WTC11 (cell line): ENCODE data around the gene ZSWIM6. TPM values are rescaled to one million over a fixed set of nuclear protein-coding genes. Genes with fewer than 3 reads are reported as not detected.

Experiments used
- ATAC-seq: fragments of 200-7000 bp; cut with Tn5 transposase; 2 replicates; pipeline ENCODE4 v1.10.0; 2021; ENCODE audit warnings: mild to moderate bottlenecking, moderate library complexity
- CTCF ChIA-PET: fragments of 300-600 bp; sonication (Branson Sonifier 250); formaldehyde crosslinking; loops from one replicate; lab custom pipeline; 2021; ENCODE audit warnings: antibody characterized with exemption; lab: Charles Lee
- POLR2A ChIA-PET: fragments of 350-600 bp; sonication (Branson Sonifier 250); formaldehyde crosslinking; loops from one replicate; lab custom pipeline; 2021; ENCODE audit warnings: antibody characterized with exemption; lab: Charles Lee
- DNase-seq: peaks from one replicate; pipeline ENCODE4 v3.0.0; 2021; ENCODE audit warnings: low spot score
- H3K27ac Mint-ChIP-seq: 2 replicates; pipeline ENCODE4 v1.8.0; 2021; ENCODE audit warnings: mixed read lengths
- H3K27me3 Mint-ChIP-seq: 2 replicates; pipeline ENCODE4 v1.8.0; 2021; ENCODE audit warnings: low read depth, mild to moderate bottlenecking, moderate library complexity, mixed read lengths
- H3K36me3 Mint-ChIP-seq: 2 replicates; pipeline ENCODE4 v1.8.0; 2021; ENCODE audit warnings: mixed read lengths
- H3K4me1 Mint-ChIP-seq: 2 replicates; pipeline ENCODE4 v1.8.0; 2022; ENCODE audit warnings: mixed read lengths
- H3K4me3 Mint-ChIP-seq: 2 replicates; pipeline ENCODE4 v1.8.0; 2021; ENCODE audit warnings: mild to moderate bottlenecking, moderate library complexity, mixed read lengths
- H3K9me3 Mint-ChIP-seq: 2 replicates; pipeline ENCODE4 v1.8.0; 2021; ENCODE audit warnings: mixed read lengths
- CBFB ChIP-seq: sonication (generic); formaldehyde crosslinking; IDR thresholded peaks from 2 replicates; pipeline ENCODE4 v1.8.1; 2022; ENCODE audit warnings: mild to moderate bottlenecking, low read depth, missing genetic modification reagents
- EMX1 ChIP-seq: fragments of 250-450 bp; sonication (Bioruptor Pico); IDR thresholded peaks from 2 replicates; pipeline ENCODE4 v1.8.0; 2021; ENCODE audit warnings: mild to moderate bottlenecking
- ESRRA ChIP-seq: sonication (generic); formaldehyde crosslinking; IDR thresholded peaks from 2 replicates; pipeline ENCODE4 v1.8.1; 2022; ENCODE audit warnings: mild to moderate bottlenecking, missing genetic modification reagents, borderline replicate concordance
- FOXJ3 ChIP-seq: sonication (generic); formaldehyde crosslinking; IDR thresholded peaks from 2 replicates; pipeline ENCODE4 v1.9.0; 2021; ENCODE audit warnings: missing genetic modification reagents, mild to moderate bottlenecking, borderline replicate concordance
- NFE2L1 ChIP-seq: sonication (generic); formaldehyde crosslinking; IDR thresholded peaks from 2 replicates; pipeline ENCODE4 v1.8.1; 2023; ENCODE audit warnings: missing genetic modification reagents
- NFYB ChIP-seq: sonication (generic); formaldehyde crosslinking; conservative IDR thresholded peaks from 2 replicates; pipeline ENCODE4 v1.8.0; 2022; ENCODE audit warnings: low read depth, missing genetic modification reagents
- SMAD3 ChIP-seq: sonication (generic); formaldehyde crosslinking; IDR thresholded peaks from 2 replicates; pipeline ENCODE4 v1.8.0; 2022; ENCODE audit warnings: missing genetic modification reagents, mild to moderate bottlenecking, borderline replicate concordance
- SOX15 ChIP-seq: fragments of 250-450 bp; sonication (Bioruptor Pico); IDR thresholded peaks from 2 replicates; pipeline ENCODE4 v1.9.0; 2021; ENCODE audit warnings: mild to moderate bottlenecking
- ZNF219 ChIP-seq: sonication (generic); formaldehyde crosslinking; IDR thresholded peaks from 2 replicates; pipeline ENCODE4 v1.8.0; 2023; ENCODE audit warnings: missing genetic modification reagents, mild to moderate bottlenecking, borderline replicate concordance
- ZNF232 ChIP-seq: sonication (generic); formaldehyde crosslinking; IDR thresholded peaks from 2 replicates; pipeline ENCODE4 v1.8.0; 2022; ENCODE audit warnings: mild to moderate bottlenecking, missing genetic modification reagents
- ZNF263 ChIP-seq: sonication (generic); formaldehyde crosslinking; IDR thresholded peaks from 2 replicates; pipeline ENCODE4 v1.8.1; 2022; ENCODE audit warnings: low read depth, mild to moderate bottlenecking, moderate library complexity, missing genetic modification reagents
- ZNF396 ChIP-seq: fragments of 250-450 bp; sonication (Bioruptor Pico); IDR thresholded peaks from 2 replicates; pipeline ENCODE4 v1.8.0; 2021; ENCODE audit warnings: mild to moderate bottlenecking, moderate library complexity, borderline replicate concordance
- ZNF671 ChIP-seq: fragments of 250-450 bp; sonication (Bioruptor Pico); IDR thresholded peaks from 2 replicates; pipeline ENCODE4 v1.8.0; 2021; ENCODE audit warnings: mild to moderate bottlenecking
- total RNA-seq: library from RNA; stranded (reverse); gene quantifications from 3 replicates; pipeline ENCODE4 v1.2.3, GENCODE V29; 2021
- TF ChIP-seq, protein P1 (sequence below): fragments of 250-450 bp; sonication (Bioruptor Pico); IDR thresholded peaks from 2 replicates; pipeline ENCODE4 v1.8.0; 2021; ENCODE audit warnings: mild to moderate bottlenecking
- TF ChIP-seq, protein P2 (sequence below): sonication (generic); formaldehyde crosslinking; IDR thresholded peaks from 2 replicates; pipeline ENCODE4 v1.8.1; 2023; ENCODE audit warnings: mild to moderate bottlenecking, missing genetic modification reagents, moderate library complexity
- TF ChIP-seq, protein P3 (sequence below): sonication (generic); formaldehyde crosslinking; IDR thresholded peaks from 2 replicates; pipeline ENCODE4 v1.8.1; 2022; ENCODE audit warnings: low read depth, missing genetic modification reagents, borderline replicate concordance
- TF ChIP-seq, protein P4 (sequence below): sonication (generic); formaldehyde crosslinking; IDR thresholded peaks from 2 replicates; pipeline ENCODE4 v1.8.0; 2023; ENCODE audit warnings: missing genetic modification reagents, mild to moderate bottlenecking, borderline replicate concordance
- TF ChIP-seq, protein P5 (sequence below): sonication (generic); formaldehyde crosslinking; IDR thresholded peaks from 2 replicates; pipeline ENCODE4 v1.8.1; 2022; ENCODE audit warnings: missing genetic modification reagents, borderline replicate concordance
- TF ChIP-seq, protein P6 (sequence below): fragments of 250-450 bp; sonication (Bioruptor Pico); conservative IDR thresholded peaks from 2 replicates; pipeline ENCODE4 v1.9.0; 2021; ENCODE audit warnings: mild to moderate bottlenecking
- TF ChIP-seq, protein P7 (sequence below): fragments of 250-450 bp; sonication (Bioruptor Pico); IDR thresholded peaks from 2 replicates; pipeline ENCODE4 v1.9.0; 2021; ENCODE audit warnings: mild to moderate bottlenecking

Gene ZSWIM6
- total RNA-seq, 1 experiment from 2014 or later: 12.5 TPM

DNA sequence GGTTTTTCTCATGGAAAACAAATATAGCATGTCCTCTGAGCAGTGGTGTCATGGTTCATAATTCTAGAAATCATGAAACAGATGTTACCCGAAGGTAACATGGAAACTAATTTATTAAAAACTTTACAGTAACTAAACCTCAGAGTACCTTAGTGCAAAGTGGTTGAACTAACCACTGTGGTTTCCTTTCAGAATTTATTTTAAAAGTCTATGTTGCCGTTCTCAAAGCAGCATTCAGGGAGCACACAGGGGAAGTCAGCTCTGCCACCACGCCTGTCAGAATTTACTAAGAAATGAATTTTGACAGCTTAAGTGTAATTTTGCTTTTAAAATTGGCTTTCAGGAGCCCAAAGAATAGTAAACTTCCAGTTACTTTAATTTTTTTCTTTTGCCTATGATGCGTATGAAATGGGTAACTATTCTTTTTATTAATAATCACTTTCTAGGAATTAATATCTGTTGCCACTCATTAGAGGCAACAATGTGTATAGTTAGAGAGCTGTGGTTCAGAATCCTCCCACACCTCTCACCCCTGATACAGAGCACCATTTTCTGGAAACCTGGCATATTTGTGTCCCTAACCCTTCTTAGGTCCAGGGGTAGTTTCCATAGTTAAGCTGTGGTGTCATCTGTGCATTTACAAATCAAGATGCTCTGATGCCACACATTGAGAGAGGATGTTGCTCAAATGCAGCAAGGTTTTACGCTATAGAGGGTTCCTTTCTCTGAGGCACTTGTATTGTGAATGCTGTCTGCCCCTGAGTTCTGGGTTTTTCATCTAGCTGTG, 202.6 kb downstream of the ZSWIM6 start (continued):
- no peak for TF ChIP-seq SMAD3 (CRISPR knock-in tag)
- no peak for TF ChIP-seq ZNF263 (CRISPR knock-in tag)
- TF ChIP-seq CBFB: no peak

DNA sequence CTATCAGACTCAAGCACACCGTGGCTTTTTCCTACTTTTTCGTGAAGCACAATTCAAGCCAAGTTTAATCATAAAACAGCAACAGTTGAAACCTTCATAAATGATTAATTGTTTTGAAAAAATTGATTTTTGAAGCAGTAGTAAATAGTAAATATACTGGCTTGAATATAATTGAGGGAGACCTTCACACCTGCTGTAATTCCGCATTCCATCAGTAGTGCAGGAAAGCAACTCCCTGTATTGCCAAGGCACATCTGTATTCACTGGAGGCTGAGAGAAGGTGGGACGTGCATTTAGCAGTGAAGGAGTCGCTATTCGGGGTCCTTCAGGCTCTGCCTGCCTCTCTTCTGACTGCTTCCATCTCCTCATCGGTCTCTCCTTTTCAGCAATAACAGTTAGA, 203.8 kb downstream of the ZSWIM6 start:
- no peak for TF ChIP-seq ZNF671 (CRISPR knock-in tag)
- TF ChIP-seq ESRRA: no peak
- TF ChIP-seq, protein P1, sequence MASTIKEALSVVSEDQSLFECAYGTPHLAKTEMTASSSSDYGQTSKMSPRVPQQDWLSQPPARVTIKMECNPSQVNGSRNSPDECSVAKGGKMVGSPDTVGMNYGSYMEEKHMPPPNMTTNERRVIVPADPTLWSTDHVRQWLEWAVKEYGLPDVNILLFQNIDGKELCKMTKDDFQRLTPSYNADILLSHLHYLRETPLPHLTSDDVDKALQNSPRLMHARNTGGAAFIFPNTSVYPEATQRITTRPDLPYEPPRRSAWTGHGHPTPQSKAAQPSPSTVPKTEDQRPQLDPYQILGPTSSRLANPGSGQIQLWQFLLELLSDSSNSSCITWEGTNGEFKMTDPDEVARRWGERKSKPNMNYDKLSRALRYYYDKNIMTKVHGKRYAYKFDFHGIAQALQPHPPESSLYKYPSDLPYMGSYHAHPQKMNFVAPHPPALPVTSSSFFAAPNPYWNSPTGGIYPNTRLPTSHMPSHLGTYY (CRISPR knock-in tag): no peak
- TF ChIP-seq, protein P2, sequence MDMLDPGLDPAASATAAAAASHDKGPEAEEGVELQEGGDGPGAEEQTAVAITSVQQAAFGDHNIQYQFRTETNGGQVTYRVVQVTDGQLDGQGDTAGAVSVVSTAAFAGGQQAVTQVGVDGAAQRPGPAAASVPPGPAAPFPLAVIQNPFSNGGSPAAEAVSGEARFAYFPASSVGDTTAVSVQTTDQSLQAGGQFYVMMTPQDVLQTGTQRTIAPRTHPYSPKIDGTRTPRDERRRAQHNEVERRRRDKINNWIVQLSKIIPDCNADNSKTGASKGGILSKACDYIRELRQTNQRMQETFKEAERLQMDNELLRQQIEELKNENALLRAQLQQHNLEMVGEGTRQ (CRISPR knock-in tag): no peak
- TF ChIP-seq, protein P3, sequence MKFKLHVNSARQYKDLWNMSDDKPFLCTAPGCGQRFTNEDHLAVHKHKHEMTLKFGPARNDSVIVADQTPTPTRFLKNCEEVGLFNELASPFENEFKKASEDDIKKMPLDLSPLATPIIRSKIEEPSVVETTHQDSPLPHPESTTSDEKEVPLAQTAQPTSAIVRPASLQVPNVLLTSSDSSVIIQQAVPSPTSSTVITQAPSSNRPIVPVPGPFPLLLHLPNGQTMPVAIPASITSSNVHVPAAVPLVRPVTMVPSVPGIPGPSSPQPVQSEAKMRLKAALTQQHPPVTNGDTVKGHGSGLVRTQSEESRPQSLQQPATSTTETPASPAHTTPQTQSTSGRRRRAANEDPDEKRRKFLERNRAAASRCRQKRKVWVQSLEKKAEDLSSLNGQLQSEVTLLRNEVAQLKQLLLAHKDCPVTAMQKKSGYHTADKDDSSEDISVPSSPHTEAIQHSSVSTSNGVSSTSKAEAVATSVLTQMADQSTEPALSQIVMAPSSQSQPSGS (CRISPR knock-in tag): no peak
- TF ChIP-seq NFYB (CRISPR knock-in tag): no peak
- TF ChIP-seq FOXJ3 (CRISPR knock-in tag): no peak
- no peak for TF ChIP-seq SOX15 (CRISPR knock-in tag)
- no peak for TF ChIP-seq ZNF396
- TF ChIP-seq, protein P4, sequence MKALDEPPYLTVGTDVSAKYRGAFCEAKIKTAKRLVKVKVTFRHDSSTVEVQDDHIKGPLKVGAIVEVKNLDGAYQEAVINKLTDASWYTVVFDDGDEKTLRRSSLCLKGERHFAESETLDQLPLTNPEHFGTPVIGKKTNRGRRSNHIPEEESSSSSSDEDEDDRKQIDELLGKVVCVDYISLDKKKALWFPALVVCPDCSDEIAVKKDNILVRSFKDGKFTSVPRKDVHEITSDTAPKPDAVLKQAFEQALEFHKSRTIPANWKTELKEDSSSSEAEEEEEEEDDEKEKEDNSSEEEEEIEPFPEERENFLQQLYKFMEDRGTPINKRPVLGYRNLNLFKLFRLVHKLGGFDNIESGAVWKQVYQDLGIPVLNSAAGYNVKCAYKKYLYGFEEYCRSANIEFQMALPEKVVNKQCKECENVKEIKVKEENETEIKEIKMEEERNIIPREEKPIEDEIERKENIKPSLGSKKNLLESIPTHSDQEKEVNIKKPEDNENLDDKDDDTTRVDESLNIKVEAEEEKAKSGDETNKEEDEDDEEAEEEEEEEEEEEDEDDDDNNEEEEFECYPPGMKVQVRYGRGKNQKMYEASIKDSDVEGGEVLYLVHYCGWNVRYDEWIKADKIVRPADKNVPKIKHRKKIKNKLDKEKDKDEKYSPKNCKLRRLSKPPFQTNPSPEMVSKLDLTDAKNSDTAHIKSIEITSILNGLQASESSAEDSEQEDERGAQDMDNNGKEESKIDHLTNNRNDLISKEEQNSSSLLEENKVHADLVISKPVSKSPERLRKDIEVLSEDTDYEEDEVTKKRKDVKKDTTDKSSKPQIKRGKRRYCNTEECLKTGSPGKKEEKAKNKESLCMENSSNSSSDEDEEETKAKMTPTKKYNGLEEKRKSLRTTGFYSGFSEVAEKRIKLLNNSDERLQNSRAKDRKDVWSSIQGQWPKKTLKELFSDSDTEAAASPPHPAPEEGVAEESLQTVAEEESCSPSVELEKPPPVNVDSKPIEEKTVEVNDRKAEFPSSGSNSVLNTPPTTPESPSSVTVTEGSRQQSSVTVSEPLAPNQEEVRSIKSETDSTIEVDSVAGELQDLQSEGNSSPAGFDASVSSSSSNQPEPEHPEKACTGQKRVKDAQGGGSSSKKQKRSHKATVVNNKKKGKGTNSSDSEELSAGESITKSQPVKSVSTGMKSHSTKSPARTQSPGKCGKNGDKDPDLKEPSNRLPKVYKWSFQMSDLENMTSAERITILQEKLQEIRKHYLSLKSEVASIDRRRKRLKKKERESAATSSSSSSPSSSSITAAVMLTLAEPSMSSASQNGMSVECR: no peak
- TF ChIP-seq, protein P5, sequence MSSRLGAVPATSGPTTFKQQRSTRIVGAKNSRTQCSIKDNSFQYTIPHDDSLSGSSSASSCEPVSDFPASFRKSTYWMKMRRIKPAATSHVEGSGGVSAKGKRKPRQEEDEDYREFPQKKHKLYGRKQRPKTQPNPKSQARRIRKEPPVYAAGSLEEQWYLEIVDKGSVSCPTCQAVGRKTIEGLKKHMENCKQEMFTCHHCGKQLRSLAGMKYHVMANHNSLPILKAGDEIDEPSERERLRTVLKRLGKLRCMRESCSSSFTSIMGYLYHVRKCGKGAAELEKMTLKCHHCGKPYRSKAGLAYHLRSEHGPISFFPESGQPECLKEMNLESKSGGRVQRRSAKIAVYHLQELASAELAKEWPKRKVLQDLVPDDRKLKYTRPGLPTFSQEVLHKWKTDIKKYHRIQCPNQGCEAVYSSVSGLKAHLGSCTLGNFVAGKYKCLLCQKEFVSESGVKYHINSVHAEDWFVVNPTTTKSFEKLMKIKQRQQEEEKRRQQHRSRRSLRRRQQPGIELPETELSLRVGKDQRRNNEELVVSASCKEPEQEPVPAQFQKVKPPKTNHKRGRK (CRISPR knock-in tag): no peak
- no peak for TF ChIP-seq NFE2L1
- no peak for TF ChIP-seq ZNF219 (CRISPR knock-in tag)
- no peak for TF ChIP-seq SMAD3 (CRISPR knock-in tag)
- TF ChIP-seq, protein P6, sequence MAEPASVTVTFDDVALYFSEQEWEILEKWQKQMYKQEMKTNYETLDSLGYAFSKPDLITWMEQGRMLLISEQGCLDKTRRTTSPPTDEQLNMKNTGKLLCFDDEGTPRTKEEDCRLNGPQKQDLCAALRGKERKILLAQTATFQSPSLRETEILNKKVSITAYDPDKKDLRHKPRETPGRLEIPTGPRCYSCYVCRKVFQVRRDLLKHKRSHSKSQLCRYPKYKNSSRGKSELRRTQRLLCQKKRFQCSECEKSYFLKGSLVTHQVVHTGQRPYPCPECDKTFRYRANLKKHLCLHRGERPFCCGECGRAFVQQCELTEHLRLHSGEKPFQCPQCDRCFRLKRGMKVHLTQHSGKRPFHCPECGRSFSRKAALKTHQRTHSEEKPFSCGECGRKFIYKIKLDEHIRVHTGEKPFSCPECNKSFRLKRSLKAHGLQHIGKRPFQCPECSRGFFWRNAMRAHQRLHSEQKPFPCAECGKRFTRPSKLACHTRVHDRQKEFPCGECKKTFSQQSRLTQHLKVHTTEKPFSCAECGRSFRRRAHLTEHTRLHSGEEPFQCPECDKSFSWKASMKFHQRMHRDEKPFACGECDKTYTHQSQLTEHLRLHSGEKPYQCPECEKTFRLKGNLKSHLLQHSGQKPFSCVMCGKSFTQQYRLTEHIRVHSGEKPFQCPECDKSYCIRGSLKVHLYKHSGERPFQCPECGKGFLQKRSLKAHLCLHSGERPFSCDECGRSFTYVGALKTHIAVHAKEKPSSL: no peak
- TF ChIP-seq, protein P7, sequence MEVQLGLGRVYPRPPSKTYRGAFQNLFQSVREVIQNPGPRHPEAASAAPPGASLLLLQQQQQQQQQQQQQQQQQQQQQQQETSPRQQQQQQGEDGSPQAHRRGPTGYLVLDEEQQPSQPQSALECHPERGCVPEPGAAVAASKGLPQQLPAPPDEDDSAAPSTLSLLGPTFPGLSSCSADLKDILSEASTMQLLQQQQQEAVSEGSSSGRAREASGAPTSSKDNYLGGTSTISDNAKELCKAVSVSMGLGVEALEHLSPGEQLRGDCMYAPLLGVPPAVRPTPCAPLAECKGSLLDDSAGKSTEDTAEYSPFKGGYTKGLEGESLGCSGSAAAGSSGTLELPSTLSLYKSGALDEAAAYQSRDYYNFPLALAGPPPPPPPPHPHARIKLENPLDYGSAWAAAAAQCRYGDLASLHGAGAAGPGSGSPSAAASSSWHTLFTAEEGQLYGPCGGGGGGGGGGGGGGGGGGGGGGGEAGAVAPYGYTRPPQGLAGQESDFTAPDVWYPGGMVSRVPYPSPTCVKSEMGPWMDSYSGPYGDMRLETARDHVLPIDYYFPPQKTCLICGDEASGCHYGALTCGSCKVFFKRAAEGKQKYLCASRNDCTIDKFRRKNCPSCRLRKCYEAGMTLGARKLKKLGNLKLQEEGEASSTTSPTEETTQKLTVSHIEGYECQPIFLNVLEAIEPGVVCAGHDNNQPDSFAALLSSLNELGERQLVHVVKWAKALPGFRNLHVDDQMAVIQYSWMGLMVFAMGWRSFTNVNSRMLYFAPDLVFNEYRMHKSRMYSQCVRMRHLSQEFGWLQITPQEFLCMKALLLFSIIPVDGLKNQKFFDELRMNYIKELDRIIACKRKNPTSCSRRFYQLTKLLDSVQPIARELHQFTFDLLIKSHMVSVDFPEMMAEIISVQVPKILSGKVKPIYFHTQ (CRISPR knock-in tag): no peak
- TF ChIP-seq EMX1 (CRISPR knock-in tag): no peak
- no peak for TF ChIP-seq ZNF232 (CRISPR knock-in tag)
- Mint-ChIP-seq H3K36me3 (peaks cover 32% of the 10 kb centered on the region), H3K27me3 (no peaks in the 10 kb centered on the region), H3K4me1 (no peaks in the 10 kb centered on the region), H3K9me3 (peaks cover 6% of the 10 kb centered on the region), H3K27ac (no peak overlapping the region), H3K4me3 (no peak overlapping the region)
- POLR2A ChIA-PET: no interaction called here
- DNase-seq (no peak), ATAC-seq (no peak)
- CTCF ChIA-PET: no interaction called here
